ENCODE measurements around the gene KMT2D. TPM values are rescaled to one million over a fixed set of nuclear protein-coding genes. Genes with fewer than 3 reads are reported as not detected.

KMT2D gene
- total and polyA plus RNA-seq, 2 experiments from 2014 or later = 17.6 to 120 TPM

DNA sequence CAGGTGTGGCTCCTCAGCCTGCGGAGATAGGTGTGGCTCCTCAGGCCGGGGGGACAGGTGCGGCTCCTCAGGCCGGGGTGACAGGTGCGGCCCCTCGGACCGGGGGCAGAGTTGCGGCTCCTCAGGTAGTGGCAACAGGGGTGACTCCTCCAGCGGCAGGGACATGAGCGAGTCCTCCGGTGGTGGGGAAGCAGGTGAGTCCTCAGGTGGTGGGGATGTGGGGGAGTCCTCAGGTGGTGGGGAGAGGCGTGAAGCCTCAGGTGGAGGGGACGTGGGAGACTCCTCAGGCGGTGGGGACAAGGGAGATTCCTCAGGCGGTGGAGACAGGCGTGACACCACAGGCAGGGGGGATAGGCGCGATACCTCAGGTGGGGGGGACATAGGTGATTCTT, 9.2 kb downstream of the KMT2D start:
- H3K9me3 Mint-ChIP-seq = no peaks in the 10 kb centered on the region; the same call in 2 of the 3 replicates
- Histone ChIP-seq H3K27ac (ENCODE audit: low read depth) (no peak overlapping the region), H2AFZ (no peak overlapping the region), H3K79me2 (replicated peaks; ENCODE audit: insufficient read depth) (peaks cover 29% of the 10 kb centered on the region), H4K20me1 (replicated peaks; ENCODE audit: insufficient read depth) (peaks cover 51% of the 10 kb centered on the region), H3K27me3 (ENCODE audit: insufficient read depth) (no peaks in the 10 kb centered on the region), H3K4me2 (no peak overlapping the region), H3F3A (replicated peaks; ENCODE audit: low read depth) (no peaks in the 10 kb centered on the region), H3K36me3 (ENCODE audit: insufficient read depth) (peaks cover 41% of the 10 kb centered on the region), H3K4me1 (ENCODE audit: insufficient read depth) (peaks cover 2% of the 10 kb centered on the region; the same call in 1 of the 2 replicates), H3K9me2 (ENCODE audit: insufficient read depth) (no peaks in the 10 kb centered on the region), H3K4me3 (no peak overlapping the region)
- peaks cover 94% of the 10 kb centered on the region for H3K36me3 Mint-ChIP-seq (ENCODE audit: low read depth)
- no peak overlapping the region for H3K4me3 Mint-ChIP-seq
- H3K4me1 Mint-ChIP-seq = peaks cover 14% of the 10 kb centered on the region
- no peak for ATAC-seq
- peaks cover 17% of the 10 kb centered on the region for H3K27me3 Mint-ChIP-seq (ENCODE audit: insufficient read depth, low read depth, poor library complexity)
- H3K27ac Mint-ChIP-seq = no peak overlapping the region
- no peak for DNase-seq (ENCODE audit: low spot score)
- no peak for TF ChIP-seq POLR2AphosphoS5 (IDR thresholded peaks at IDR 0.05; ENCODE audit: low read depth)
- TF ChIP-seq, protein P1, sequence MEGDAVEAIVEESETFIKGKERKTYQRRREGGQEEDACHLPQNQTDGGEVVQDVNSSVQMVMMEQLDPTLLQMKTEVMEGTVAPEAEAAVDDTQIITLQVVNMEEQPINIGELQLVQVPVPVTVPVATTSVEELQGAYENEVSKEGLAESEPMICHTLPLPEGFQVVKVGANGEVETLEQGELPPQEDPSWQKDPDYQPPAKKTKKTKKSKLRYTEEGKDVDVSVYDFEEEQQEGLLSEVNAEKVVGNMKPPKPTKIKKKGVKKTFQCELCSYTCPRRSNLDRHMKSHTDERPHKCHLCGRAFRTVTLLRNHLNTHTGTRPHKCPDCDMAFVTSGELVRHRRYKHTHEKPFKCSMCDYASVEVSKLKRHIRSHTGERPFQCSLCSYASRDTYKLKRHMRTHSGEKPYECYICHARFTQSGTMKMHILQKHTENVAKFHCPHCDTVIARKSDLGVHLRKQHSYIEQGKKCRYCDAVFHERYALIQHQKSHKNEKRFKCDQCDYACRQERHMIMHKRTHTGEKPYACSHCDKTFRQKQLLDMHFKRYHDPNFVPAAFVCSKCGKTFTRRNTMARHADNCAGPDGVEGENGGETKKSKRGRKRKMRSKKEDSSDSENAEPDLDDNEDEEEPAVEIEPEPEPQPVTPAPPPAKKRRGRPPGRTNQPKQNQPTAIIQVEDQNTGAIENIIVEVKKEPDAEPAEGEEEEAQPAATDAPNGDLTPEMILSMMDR (conservative IDR thresholded peaks at IDR 0.05; ENCODE audit: low read depth in 2 of 2) = no peak
- no peak for TF ChIP-seq JUNB (IDR thresholded peaks at IDR 0.05; ENCODE audit: unreplicated experiment)
- no peak for TF ChIP-seq STAT1 (IDR thresholded peaks at IDR 0.05; ENCODE audit: unreplicated experiment)
- TF ChIP-seq, protein P2, sequence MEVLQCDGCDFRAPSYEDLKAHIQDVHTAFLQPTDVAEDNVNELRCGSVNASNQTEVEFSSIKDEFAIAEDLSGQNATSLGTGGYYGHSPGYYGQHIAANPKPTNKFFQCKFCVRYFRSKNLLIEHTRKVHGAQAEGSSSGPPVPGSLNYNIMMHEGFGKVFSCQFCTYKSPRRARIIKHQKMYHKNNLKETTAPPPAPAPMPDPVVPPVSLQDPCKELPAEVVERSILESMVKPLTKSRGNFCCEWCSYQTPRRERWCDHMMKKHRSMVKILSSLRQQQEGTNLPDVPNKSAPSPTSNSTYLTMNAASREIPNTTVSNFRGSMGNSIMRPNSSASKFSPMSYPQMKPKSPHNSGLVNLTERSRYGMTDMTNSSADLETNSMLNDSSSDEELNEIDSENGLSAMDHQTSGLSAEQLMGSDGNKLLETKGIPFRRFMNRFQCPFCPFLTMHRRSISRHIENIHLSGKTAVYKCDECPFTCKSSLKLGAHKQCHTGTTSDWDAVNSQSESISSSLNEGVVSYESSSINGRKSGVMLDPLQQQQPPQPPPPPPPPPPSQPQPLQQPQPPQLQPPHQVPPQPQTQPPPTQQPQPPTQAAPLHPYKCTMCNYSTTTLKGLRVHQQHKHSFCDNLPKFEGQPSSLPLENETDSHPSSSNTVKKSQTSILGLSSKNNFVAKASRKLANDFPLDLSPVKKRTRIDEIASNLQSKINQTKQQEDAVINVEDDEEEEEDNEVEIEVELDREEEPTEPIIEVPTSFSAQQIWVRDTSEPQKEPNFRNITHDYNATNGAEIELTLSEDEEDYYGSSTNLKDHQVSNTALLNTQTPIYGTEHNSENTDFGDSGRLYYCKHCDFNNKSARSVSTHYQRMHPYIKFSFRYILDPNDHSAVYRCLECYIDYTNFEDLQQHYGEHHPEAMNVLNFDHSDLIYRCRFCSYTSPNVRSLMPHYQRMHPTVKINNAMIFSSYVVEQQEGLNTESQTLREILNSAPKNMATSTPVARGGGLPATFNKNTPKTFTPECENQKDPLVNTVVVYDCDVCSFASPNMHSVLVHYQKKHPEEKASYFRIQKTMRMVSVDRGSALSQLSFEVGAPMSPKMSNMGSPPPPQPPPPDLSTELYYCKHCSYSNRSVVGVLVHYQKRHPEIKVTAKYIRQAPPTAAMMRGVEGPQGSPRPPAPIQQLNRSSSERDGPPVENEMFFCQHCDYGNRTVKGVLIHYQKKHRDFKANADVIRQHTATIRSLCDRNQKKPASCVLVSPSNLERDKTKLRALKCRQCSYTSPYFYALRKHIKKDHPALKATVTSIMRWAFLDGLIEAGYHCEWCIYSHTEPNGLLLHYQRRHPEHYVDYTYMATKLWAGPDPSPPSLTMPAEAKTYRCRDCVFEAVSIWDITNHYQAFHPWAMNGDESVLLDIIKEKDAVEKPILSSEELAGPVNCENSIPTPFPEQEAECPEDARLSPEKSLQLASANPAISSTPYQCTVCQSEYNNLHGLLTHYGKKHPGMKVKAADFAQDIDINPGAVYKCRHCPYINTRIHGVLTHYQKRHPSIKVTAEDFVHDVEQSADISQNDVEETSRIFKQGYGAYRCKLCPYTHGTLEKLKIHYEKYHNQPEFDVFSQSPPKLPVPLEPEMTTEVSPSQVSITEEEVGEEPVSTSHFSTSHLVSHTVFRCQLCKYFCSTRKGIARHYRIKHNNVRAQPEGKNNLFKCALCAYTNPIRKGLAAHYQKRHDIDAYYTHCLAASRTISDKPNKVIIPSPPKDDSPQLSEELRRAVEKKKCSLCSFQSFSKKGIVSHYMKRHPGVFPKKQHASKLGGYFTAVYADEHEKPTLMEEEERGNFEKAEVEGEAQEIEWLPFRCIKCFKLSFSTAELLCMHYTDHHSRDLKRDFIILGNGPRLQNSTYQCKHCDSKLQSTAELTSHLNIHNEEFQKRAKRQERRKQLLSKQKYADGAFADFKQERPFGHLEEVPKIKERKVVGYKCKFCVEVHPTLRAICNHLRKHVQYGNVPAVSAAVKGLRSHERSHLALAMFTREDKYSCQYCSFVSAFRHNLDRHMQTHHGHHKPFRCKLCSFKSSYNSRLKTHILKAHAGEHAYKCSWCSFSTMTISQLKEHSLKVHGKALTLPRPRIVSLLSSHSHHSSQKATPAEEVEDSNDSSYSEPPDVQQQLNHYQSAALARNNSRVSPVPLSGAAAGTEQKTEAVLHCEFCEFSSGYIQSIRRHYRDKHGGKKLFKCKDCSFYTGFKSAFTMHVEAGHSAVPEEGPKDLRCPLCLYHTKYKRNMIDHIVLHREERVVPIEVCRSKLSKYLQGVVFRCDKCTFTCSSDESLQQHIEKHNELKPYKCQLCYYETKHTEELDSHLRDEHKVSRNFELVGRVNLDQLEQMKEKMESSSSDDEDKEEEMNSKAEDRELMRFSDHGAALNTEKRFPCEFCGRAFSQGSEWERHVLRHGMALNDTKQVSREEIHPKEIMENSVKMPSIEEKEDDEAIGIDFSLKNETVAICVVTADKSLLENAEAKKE (CRISPR knock-in tag; IDR thresholded peaks at IDR 0.05) = no peak
- TF ChIP-seq ZNF114 (CRISPR knock-in tag; IDR thresholded peaks at IDR 0.05) = no peak
- TF ChIP-seq, protein P3, sequence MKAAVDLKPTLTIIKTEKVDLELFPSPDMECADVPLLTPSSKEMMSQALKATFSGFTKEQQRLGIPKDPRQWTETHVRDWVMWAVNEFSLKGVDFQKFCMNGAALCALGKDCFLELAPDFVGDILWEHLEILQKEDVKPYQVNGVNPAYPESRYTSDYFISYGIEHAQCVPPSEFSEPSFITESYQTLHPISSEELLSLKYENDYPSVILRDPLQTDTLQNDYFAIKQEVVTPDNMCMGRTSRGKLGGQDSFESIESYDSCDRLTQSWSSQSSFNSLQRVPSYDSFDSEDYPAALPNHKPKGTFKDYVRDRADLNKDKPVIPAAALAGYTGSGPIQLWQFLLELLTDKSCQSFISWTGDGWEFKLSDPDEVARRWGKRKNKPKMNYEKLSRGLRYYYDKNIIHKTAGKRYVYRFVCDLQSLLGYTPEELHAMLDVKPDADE (IDR thresholded peaks at IDR 0.05) = no peak
- TF ChIP-seq CREB1 (CRISPR knock-in tag; IDR thresholded peaks at IDR 0.05; ENCODE audit: low read depth) = no peak
- TF ChIP-seq EZH2 (IDR thresholded peaks at IDR 0.05; ENCODE audit: low read depth, unreplicated experiment) = no peak
- no peak for TF ChIP-seq EZH2phosphoT487 (IDR thresholded peaks at IDR 0.05; ENCODE audit: unreplicated experiment)
- TF ChIP-seq ZNF331 (CRISPR knock-in tag; IDR thresholded peaks at IDR 0.05; ENCODE audit: low read depth) = no peak
- no peak for TF ChIP-seq NANOG (IDR thresholded peaks at IDR 0.05; ENCODE audit: borderline replicate concordance)
- TF ChIP-seq, protein P4, sequence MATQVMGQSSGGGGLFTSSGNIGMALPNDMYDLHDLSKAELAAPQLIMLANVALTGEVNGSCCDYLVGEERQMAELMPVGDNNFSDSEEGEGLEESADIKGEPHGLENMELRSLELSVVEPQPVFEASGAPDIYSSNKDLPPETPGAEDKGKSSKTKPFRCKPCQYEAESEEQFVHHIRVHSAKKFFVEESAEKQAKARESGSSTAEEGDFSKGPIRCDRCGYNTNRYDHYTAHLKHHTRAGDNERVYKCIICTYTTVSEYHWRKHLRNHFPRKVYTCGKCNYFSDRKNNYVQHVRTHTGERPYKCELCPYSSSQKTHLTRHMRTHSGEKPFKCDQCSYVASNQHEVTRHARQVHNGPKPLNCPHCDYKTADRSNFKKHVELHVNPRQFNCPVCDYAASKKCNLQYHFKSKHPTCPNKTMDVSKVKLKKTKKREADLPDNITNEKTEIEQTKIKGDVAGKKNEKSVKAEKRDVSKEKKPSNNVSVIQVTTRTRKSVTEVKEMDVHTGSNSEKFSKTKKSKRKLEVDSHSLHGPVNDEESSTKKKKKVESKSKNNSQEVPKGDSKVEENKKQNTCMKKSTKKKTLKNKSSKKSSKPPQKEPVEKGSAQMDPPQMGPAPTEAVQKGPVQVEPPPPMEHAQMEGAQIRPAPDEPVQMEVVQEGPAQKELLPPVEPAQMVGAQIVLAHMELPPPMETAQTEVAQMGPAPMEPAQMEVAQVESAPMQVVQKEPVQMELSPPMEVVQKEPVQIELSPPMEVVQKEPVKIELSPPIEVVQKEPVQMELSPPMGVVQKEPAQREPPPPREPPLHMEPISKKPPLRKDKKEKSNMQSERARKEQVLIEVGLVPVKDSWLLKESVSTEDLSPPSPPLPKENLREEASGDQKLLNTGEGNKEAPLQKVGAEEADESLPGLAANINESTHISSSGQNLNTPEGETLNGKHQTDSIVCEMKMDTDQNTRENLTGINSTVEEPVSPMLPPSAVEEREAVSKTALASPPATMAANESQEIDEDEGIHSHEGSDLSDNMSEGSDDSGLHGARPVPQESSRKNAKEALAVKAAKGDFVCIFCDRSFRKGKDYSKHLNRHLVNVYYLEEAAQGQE (IDR thresholded peaks at IDR 0.05; ENCODE audit: unreplicated experiment) = no peak

All from GM23338 (cell line).